OCI-M2 (cell line): ENCODE results near the gene PRKCQ.

Source experiments
- DNase-seq: peaks from one replicate; lab custom pipeline; 2025; ENCODE audit not compliant: unreplicated experiment; lab: John Stamatoyannopoulos, UW

PRKCQ gene

GRCh38 chr10:6528198-6528950 is 51.7 kb downstream of the PRKCQ start:
- DNase-seq = no peak

GRCh38 chr10:6525599-6526165 is 54.4 kb downstream of the PRKCQ start:
- no peak for DNase-seq

GRCh38 chr10:6522230-6522629 is 57.8 kb downstream of the PRKCQ start:
- DNase-seq = no peak

- no peak for DNase-seq
Observed at GRCh38 chr10:6520138-6520537, 59.9 kb downstream of the PRKCQ start.

GRCh38 chr10:6518791-6519429 is 61.2 kb downstream of the PRKCQ start:
- no peak for DNase-seq

- DNase-seq = no peak
Observed at GRCh38 chr10:6516929-6517284, 63.2 kb downstream of the PRKCQ start.

GRCh38 chr10:6516281-6516928 is 63.7 kb downstream of the PRKCQ start:
- no peak for DNase-seq

GRCh38 chr10:6514844-6515780 is 65.0 kb downstream of the PRKCQ start:
- no peak for DNase-seq

GRCh38 chr10:6514180-6514579 is 65.9 kb downstream of the PRKCQ start:
- DNase-seq = no peak

GRCh38 chr10:6513476-6513875 is 66.6 kb downstream of the PRKCQ start:
- DNase-seq = no peak

GRCh38 chr10:6512182-6512581 is 67.9 kb downstream of the PRKCQ start:
- DNase-seq = no peak

- DNase-seq = no peak
Observed at GRCh38 chr10:6511347-6511746, 68.7 kb downstream of the PRKCQ start.

GRCh38 chr10:6507311-6507710 is 72.8 kb downstream of the PRKCQ start:
- no peak for DNase-seq

- no peak for DNase-seq
Observed at GRCh38 chr10:6505300-6505699, 74.8 kb downstream of the PRKCQ start.

- no peak for DNase-seq
Observed at GRCh38 chr10:6504296-6504695, 75.8 kb downstream of the PRKCQ start.

- no peak for DNase-seq
Observed at GRCh38 chr10:6503171-6503570, 76.9 kb downstream of the PRKCQ start.

- DNase-seq = no peak
Observed at GRCh38 chr10:6501931-6502330, 78.1 kb downstream of the PRKCQ start.

- DNase-seq = no peak
Observed at GRCh38 chr10:6499974-6500373, 80.1 kb downstream of the PRKCQ start.

GRCh38 chr10:6498771-6499170 is 81.3 kb downstream of the PRKCQ start:
- no peak for DNase-seq

GRCh38 chr10:6497620-6498019 is 82.5 kb downstream of the PRKCQ start:
- DNase-seq = no peak
